Measurements from ENCODE around the gene CHSY3. TPM values are rescaled to one million over a fixed set of nuclear protein-coding genes. Genes with fewer than 3 reads are reported as not detected.

Gene CHSY3
- polyA plus RNA-seq, 3 donors = not detected

GRCh38 chr5:130017173-130017572 lies 112.9 kb downstream of the CHSY3 start:
- no peak for TF ChIP-seq CTCF (IDR thresholded peaks at IDR 0.05)
- Histone ChIP-seq H3K4me3 (replicated peaks in 1 of 3; ENCODE audit: low read depth in 2 of 3, low read length in 3 of 3) (no peak overlapping the region), H3K4me1 (ENCODE audit: control insufficient read depth in 1 of 2, insufficient read depth in 2 of 2, low read length in 2 of 2) (no peaks in the 10 kb centered on the region), H3K27me3 (ENCODE audit: control insufficient read depth in 2 of 2, insufficient read depth in 2 of 2, low read length in 2 of 2) (no peaks in the 10 kb centered on the region), H2AFZ (ENCODE audit: insufficient read depth, low read depth, low read length, poor library complexity, severe bottlenecking) (no peak overlapping the region), H3K4me2 (replicated peaks; ENCODE audit: extremely low read depth, low read length, poor library complexity, severe bottlenecking) (no peak overlapping the region), H3K79me2 (ENCODE audit: insufficient read depth, low read length) (no peaks in the 10 kb centered on the region), H4K20me1 (ENCODE audit: insufficient read depth, low read length) (no peaks in the 10 kb centered on the region), H3K9ac (ENCODE audit: insufficient read depth, low read length, poor library complexity, severe bottlenecking) (no peak overlapping the region), H3K36me3 (replicated peaks in 1 of 2; ENCODE audit: control insufficient read depth in 1 of 2, insufficient read depth in 2 of 2, low read length in 2 of 2) (no peaks in the 10 kb centered on the region), H3K27ac (ENCODE audit: low read depth in 1 of 2, low read length in 2 of 2) (no peak overlapping the region), H3K9me3 (replicated peaks in 1 of 2; ENCODE audit: control insufficient read depth in 1 of 2, insufficient read depth in 1 of 2, low read length in 2 of 2) (peaks cover 8 to 10% of the 10 kb centered on the region in 2 donors)
- peaks cover 0 to 4% (median 0%) of the 10 kb centered on the region in 3 donors for H3K27me3 Mint-ChIP-seq (ENCODE audit: low read depth in 3 of 3)
- no peak overlapping the region for H3K27ac Mint-ChIP-seq
- H3K4me1 Mint-ChIP-seq = no peaks in the 10 kb centered on the region
- no peak overlapping the region for H3K4me3 Mint-ChIP-seq
- no CpG with 5 or more reads among the region's 4 CpGs for WGBS (ENCODE audit: insufficient coverage)
- no peaks in the 10 kb centered on the region for H3K36me3 Mint-ChIP-seq
- intact Hi-C loops (cut with micrococcal nuclease) = no loop called here
- DNase-seq = no peak
- H3K9me3 Mint-ChIP-seq = peaks cover 2 to 17% (median 14%) of the 10 kb centered on the region in 7 donors

- peaks cover 0 to under 1% of the 10 kb centered on the region in 2 donors for H3K9me3 ChIP-seq (replicated peaks in 1 of 2; ENCODE audit: control insufficient read depth in 1 of 2, insufficient read depth in 1 of 2, low read length in 2 of 2)
- no peak overlapping the region for H2AFZ ChIP-seq (ENCODE audit: insufficient read depth, low read depth, low read length, poor library complexity, severe bottlenecking)
- TF ChIP-seq CTCF (IDR thresholded peaks at IDR 0.05) = no peak
- peaks cover 0 to 4% (median 0%) of the 10 kb centered on the region in 3 donors for H3K27me3 Mint-ChIP-seq (ENCODE audit: low read depth in 3 of 3)
- no peaks in the 10 kb centered on the region for H3K36me3 ChIP-seq (replicated peaks in 1 of 2; ENCODE audit: control insufficient read depth in 1 of 2, insufficient read depth in 2 of 2, low read length in 2 of 2)
- no peak overlapping the region for H3K4me2 ChIP-seq (replicated peaks; ENCODE audit: extremely low read depth, low read length, poor library complexity, severe bottlenecking)
- no peaks in the 10 kb centered on the region for H3K27me3 ChIP-seq (ENCODE audit: control insufficient read depth in 2 of 2, insufficient read depth in 2 of 2, low read length in 2 of 2)
- peaks cover 2 to 12% (median 9%) of the 10 kb centered on the region in 7 donors for H3K9me3 Mint-ChIP-seq
- H3K79me2 ChIP-seq (ENCODE audit: insufficient read depth, low read length) = no peaks in the 10 kb centered on the region
- H3K4me1 Mint-ChIP-seq = no peaks in the 10 kb centered on the region
- H3K4me3 Mint-ChIP-seq = no peak overlapping the region
- no peaks in the 10 kb centered on the region for H3K4me1 ChIP-seq (ENCODE audit: control insufficient read depth in 1 of 2, insufficient read depth in 2 of 2, low read length in 2 of 2)
- no peak overlapping the region for H3K27ac Mint-ChIP-seq
- no peaks in the 10 kb centered on the region for H4K20me1 ChIP-seq (ENCODE audit: insufficient read depth, low read length)
- no peaks in the 10 kb centered on the region for H3K36me3 Mint-ChIP-seq
- intact Hi-C loops (cut with micrococcal nuclease) = no loop called here
- no peak overlapping the region for H3K4me3 ChIP-seq (replicated peaks in 1 of 3; ENCODE audit: low read depth in 2 of 3, low read length in 3 of 3)
- no peak overlapping the region for H3K9ac ChIP-seq (ENCODE audit: insufficient read depth, low read length, poor library complexity, severe bottlenecking)
- 92% methylated on average over 5 of the region's 8 CpGs for WGBS (ENCODE audit: insufficient coverage)
- no peak for DNase-seq
- H3K27ac ChIP-seq (ENCODE audit: low read depth in 1 of 2, low read length in 2 of 2) = no peak overlapping the region
Measured at GRCh38 chr5:130018641-130019040, 114.4 kb downstream of the CHSY3 start.
